HEK293T (cell line): Measurements from ENCODE around the gene RPTOR.

Experiments used
- ARNT ChIP-seq: fragments of 450-650 bp; IDR thresholded peaks from 2 replicates; pipeline ENCODE4 v1.6.1; 2017; ENCODE audit warnings: mild to moderate bottlenecking
- BHLHE40 ChIP-seq: fragments of 450-650 bp; IDR thresholded peaks from 2 replicates; pipeline ENCODE4 v1.6.1; 2016; ENCODE audit warnings: mild to moderate bottlenecking, moderate library complexity, borderline replicate concordance
- CTBP1 ChIP-seq: fragments of 450-650 bp; IDR thresholded peaks from 2 replicates; pipeline ENCODE4 v1.6.1; 2016; ENCODE audit warnings: borderline replicate concordance
- FOXA1 ChIP-seq: fragments of 450-650 bp; IDR thresholded peaks from 2 replicates; pipeline ENCODE4 v1.6.1; 2016; ENCODE audit warnings: mild to moderate bottlenecking
- FOXK2 ChIP-seq: fragments of 450-650 bp; IDR thresholded peaks from 2 replicates; pipeline ENCODE4 v1.6.1; 2016; ENCODE audit warnings: mild to moderate bottlenecking
- FOXM1 ChIP-seq: fragments of 450-650 bp; IDR thresholded peaks from 2 replicates; pipeline ENCODE4 v1.6.1; 2017; ENCODE audit warnings: mild to moderate bottlenecking, borderline replicate concordance
- HDGF ChIP-seq: fragments of 450-650 bp; IDR thresholded peaks from 2 replicates; pipeline ENCODE4 v1.6.1; 2017; ENCODE audit warnings: antibody characterized with exemption, borderline replicate concordance
- L3MBTL2 ChIP-seq: fragments of 450-650 bp; conservative IDR thresholded peaks from 2 replicates; pipeline ENCODE4 v1.6.1; 2016; ENCODE audit warnings: mild to moderate bottlenecking
- NFRKB ChIP-seq: fragments of 450-650 bp; IDR thresholded peaks from 2 replicates; pipeline ENCODE4 v1.6.1; 2016; ENCODE audit warnings: mild to moderate bottlenecking, moderate library complexity
- SP1 ChIP-seq: fragments of 450-650 bp; IDR thresholded peaks from 2 replicates; pipeline ENCODE4 v1.6.1; 2017
- SUZ12 ChIP-seq: fragments of 450-650 bp; IDR thresholded peaks from 2 replicates; pipeline ENCODE4 v1.6.1; 2016; ENCODE audit warnings: mild to moderate bottlenecking
- TARDBP ChIP-seq: fragments of 450-650 bp; IDR thresholded peaks from 2 replicates; pipeline ENCODE4 v1.6.1; 2016
- TF ChIP-seq, protein P1 (sequence below): fragments of 450-650 bp; IDR thresholded peaks from 2 replicates; pipeline ENCODE4 v1.6.1; 2016

DNA sequence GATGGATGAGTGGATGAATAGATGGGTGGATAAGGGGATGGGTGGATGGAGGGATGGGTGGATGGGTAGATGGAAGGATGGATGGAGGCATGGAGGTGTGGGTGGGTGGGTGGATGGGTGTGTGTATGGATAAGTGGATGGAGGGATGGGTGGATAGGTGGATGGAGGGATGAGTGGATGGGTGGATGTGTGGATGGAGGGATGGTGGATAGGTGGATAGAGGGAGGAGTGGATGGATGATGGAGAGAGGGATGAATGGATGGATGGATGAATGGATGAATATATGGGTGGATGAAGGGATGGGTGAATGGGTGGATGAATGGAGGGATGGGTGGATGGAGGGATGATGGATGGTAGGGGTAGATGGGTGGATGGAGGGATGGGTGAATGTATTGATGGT is 40.7 kb upstream of the RPTOR start:
- no peak for TF ChIP-seq CTBP1
- no peak for TF ChIP-seq FOXA1
- no peak for TF ChIP-seq BHLHE40
- TF ChIP-seq, protein P1, sequence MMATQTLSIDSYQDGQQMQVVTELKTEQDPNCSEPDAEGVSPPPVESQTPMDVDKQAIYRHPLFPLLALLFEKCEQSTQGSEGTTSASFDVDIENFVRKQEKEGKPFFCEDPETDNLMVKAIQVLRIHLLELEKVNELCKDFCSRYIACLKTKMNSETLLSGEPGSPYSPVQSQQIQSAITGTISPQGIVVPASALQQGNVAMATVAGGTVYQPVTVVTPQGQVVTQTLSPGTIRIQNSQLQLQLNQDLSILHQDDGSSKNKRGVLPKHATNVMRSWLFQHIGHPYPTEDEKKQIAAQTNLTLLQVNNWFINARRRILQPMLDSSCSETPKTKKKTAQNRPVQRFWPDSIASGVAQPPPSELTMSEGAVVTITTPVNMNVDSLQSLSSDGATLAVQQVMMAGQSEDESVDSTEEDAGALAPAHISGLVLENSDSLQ = no peak
- TF ChIP-seq FOXK2 = no peak
- TF ChIP-seq NFRKB = no peak
- TF ChIP-seq SP1 = no peak
- no peak for TF ChIP-seq FOXM1
- no peak for TF ChIP-seq ARNT
- no peak for TF ChIP-seq TARDBP
- no peak for TF ChIP-seq HDGF
- TF ChIP-seq SUZ12 = no peak
- TF ChIP-seq L3MBTL2 = no peak
